Measurements from ENCODE around the gene PDZK1IP1. TPM values are rescaled to one million over a fixed set of nuclear protein-coding genes. Genes with fewer than 3 reads are reported as not detected.

Gene PDZK1IP1
- polyA plus RNA-seq, 1 experiment, result not detected

- POLR2A ChIA-PET, result no interaction called here
- H3K27me3 ChIP-seq (ENCODE audit: control insufficient read depth, insufficient read depth, low read length), result peaks cover 9% of the 10 kb centered on the region
- TF ChIP-seq CTCF (IDR thresholded peaks at IDR 0.05; ENCODE audit: low read depth, low read length), result no peak
Measured at GRCh38 chr1:47191940-47192457, 2.2 kb upstream of the PDZK1IP1 start.

GRCh38 chr1:47190857-47191256, 1.0 kb upstream of the PDZK1IP1 start:
- DNase-seq (ENCODE audit: low read depth, low spot score), result no peak
- no peak for TF ChIP-seq CTCF (IDR thresholded peaks at IDR 0.05; ENCODE audit: low read depth, low read length)
- ChIA-PET CTCF (interaction anchor here (0.6 to 4.2 kb wide), 7 partner anchors 12 to 608 kb away, joined by 3 to 52 read pairs (median 6); partner anchors contain the start of gene FOXD2), POLR2A (no interaction called here)
- Histone ChIP-seq H3K9me3 (ENCODE audit: control insufficient read depth, insufficient read depth, low read length) (no peaks in the 10 kb centered on the region), H3K27me3 (ENCODE audit: control insufficient read depth, insufficient read depth, low read length) (peaks cover 9% of the 10 kb centered on the region), H3K27ac (ENCODE audit: low read depth, low read length) (no peak overlapping the region), H3K4me3 (ENCODE audit: low read depth, low read length) (no peak overlapping the region)

More at GRCh38 chr1:47191940-47192457, 2.2 kb upstream of the PDZK1IP1 start:
- no peak overlapping the region for H3K27ac ChIP-seq (ENCODE audit: low read depth, low read length)
- CTCF ChIA-PET, result interaction anchor here (0.5 to 6.1 kb wide), 25 partner anchors 8 to 685 kb away, joined by 3 to 127 read pairs (median 6); partner anchors contain the start of genes CMPK1 and STIL
- no peaks in the 10 kb centered on the region for H3K9me3 ChIP-seq (ENCODE audit: control insufficient read depth, insufficient read depth, low read length)
- DNase-seq (ENCODE audit: low read depth, low spot score), result no peak
- H3K4me3 ChIP-seq (ENCODE audit: low read depth, low read length), result no peak overlapping the region

- Histone ChIP-seq H3K27ac (ENCODE audit: low read depth, low read length) (no peak overlapping the region), H3K9me3 (ENCODE audit: control insufficient read depth, insufficient read depth, low read length) (no peaks in the 10 kb centered on the region), H3K4me3 (ENCODE audit: low read depth, low read length) (no peak overlapping the region), H3K27me3 (ENCODE audit: control insufficient read depth, insufficient read depth, low read length) (peaks cover 9% of the 10 kb centered on the region)
- POLR2A ChIA-PET, result interaction anchor here (1.3 kb wide), 1 partner anchor 11 kb away, joined by 5 read pairs; no protein-coding TSS in a partner anchor
- no peak for TF ChIP-seq CTCF (IDR thresholded peaks at IDR 0.05; ENCODE audit: low read depth, low read length)
- DNase-seq (ENCODE audit: low read depth, low spot score), result no peak
- CTCF ChIA-PET, result interaction anchor here (0.6 to 4.2 kb wide), 9 partner anchors 12 to 609 kb away, joined by 3 to 52 read pairs (median 6); partner anchors contain the start of gene FOXD2
Measured at GRCh38 chr1:47190509-47190855, 646 bp upstream of the PDZK1IP1 start.

- Histone ChIP-seq H3K27me3 (ENCODE audit: control insufficient read depth, insufficient read depth, low read length) (peaks cover 9% of the 10 kb centered on the region), H3K9me3 (ENCODE audit: control insufficient read depth, insufficient read depth, low read length) (no peaks in the 10 kb centered on the region), H3K4me3 (ENCODE audit: low read depth, low read length) (no peak overlapping the region), H3K27ac (ENCODE audit: low read depth, low read length) (no peak overlapping the region)
- DNase-seq (ENCODE audit: low read depth, low spot score), result no peak
- TF ChIP-seq CTCF (IDR thresholded peaks at IDR 0.05; ENCODE audit: low read depth, low read length), result no peak
- ChIA-PET POLR2A (interaction anchor here (1.3 kb wide), 1 partner anchor 10 kb away, joined by 5 read pairs; no protein-coding TSS in a partner anchor), CTCF (interaction anchor here (0.5 to 4.2 kb wide), 8 partner anchors 10 to 537 kb away, joined by 3 to 52 read pairs (median 6); no protein-coding TSS in a partner anchor)
Measured at GRCh38 chr1:47188791-47189785, 748 bp downstream of the PDZK1IP1 start.
